K562 (cell line): ENCODE results near the gene LRRC47. TPM values are rescaled to one million over a fixed set of nuclear protein-coding genes. Genes with fewer than 3 reads are reported as not detected.

ENCODE experiments used
- ARHGAP35 ChIP-seq: fragments of 450-650 bp; IDR thresholded peaks from 2 replicates; pipeline ENCODE4 v1.6.1; 2018; ENCODE audit not compliant: partially characterized antibody
- BACH1 ChIP-seq: fragments of 200-800 bp; sonication (Bioruptor generic); IDR thresholded peaks from 2 replicates; pipeline ENCODE4 v1.6.1; 2016; ENCODE audit warnings: missing genetic modification characterization, missing compliant biosample characterization
- CEBPG ChIP-seq, 3 experiments: fragments of 200-800 bp in 1 of 3; sonication (Bioruptor generic) in 1 of 3; sonication (generic) in 1 of 3; formaldehyde crosslinking in 1 of 3; IDR thresholded peaks in 2 of 3; conservative IDR thresholded peaks in 1 of 3; 2 replicates each; pipeline versions ENCODE4 v1.6.1 to v1.8.0; 2016 to 2022; ENCODE audit warnings: missing compliant biosample characterization in 2 of 3, missing genetic modification characterization in 2 of 3, mild to moderate bottlenecking in 1 of 3, missing genetic modification reagents in 1 of 3
- CHD4 ChIP-seq: fragments of 200-600 bp; sonication (generic); IDR thresholded peaks from 3 replicates; pipeline ENCODE4 v1.6.1; 2012; ENCODE audit warnings: low read depth, mild to moderate bottlenecking, mixed read lengths, low read length, inconsistent platforms; ENCODE audit not compliant: insufficient read depth, insufficient replicate concordance, poor library complexity, severe bottlenecking
- E2F6 ChIP-seq, 2 experiments: IDR thresholded peaks; 2 replicates each; pipeline ENCODE4 v1.6.1; 2011; ENCODE audit warnings: borderline replicate concordance in 1 of 2, control low read depth in 1 of 2, low read depth in 1 of 2, low read length in 1 of 2, mild to moderate bottlenecking in 1 of 2, mixed read lengths in 1 of 2, moderate library complexity in 1 of 2; ENCODE audit not compliant: insufficient read depth in 1 of 2, insufficient read length in 1 of 2, poor library complexity in 1 of 2, severe bottlenecking in 1 of 2; ENCODE audit errors: extremely low read depth in 1 of 2
- EZH2 ChIP-seq: IDR thresholded peaks from 2 replicates; pipeline ENCODE4 v1.6.1; 2012; ENCODE audit warnings: low read depth, mild to moderate bottlenecking, inconsistent platforms, low read length, borderline replicate concordance
- FOS ChIP-seq: IDR thresholded peaks from 3 replicates; pipeline ENCODE4 v1.6.1; 2011; ENCODE audit not compliant: insufficient read length; ENCODE audit errors: extremely low read depth
- KHSRP ChIP-seq: fragments of 450-650 bp; IDR thresholded peaks from 2 replicates; pipeline ENCODE4 v1.6.1; 2017
- POLR2A ChIP-seq: fragments of 450-650 bp; conservative IDR thresholded peaks from 2 replicates; pipeline ENCODE4 v1.6.1; 2016
- PYGO2 ChIP-seq: fragments of 450-650 bp; IDR thresholded peaks from 2 replicates; pipeline ENCODE4 v1.6.1; 2016; ENCODE audit warnings: mild to moderate bottlenecking, missing genetic modification characterization, moderate library complexity, missing compliant biosample characterization
- polyA plus RNA-seq, 8 experiments: library from polyadenylated mRNA; depleted of rRNA in 4 of 8; stranded (reverse) in 5 of 8; unstranded in 3 of 8; fragments of >200 nt; fragmentation: Nextera tagmentation in 2 of 8; fragmentation: Illumina TruSeq in 1 of 8; extraction: Ambion mirVana in 2 of 8; extraction: Trizol in 1 of 8; gene quantifications; 2 replicates each; pipeline versions ENCODE4 v1.2.1 to v1.2.3, GENCODE V29; 2011 to 2014; ENCODE audit warnings: inconsistent platforms in 1 of 8, missing spikeins in 1 of 8
- total RNA-seq, 7 experiments: library from RNA; depleted of rRNA in 6 of 7; stranded (reverse); fragments of >200 nt in 6 of 7; fragmentation: Illumina TruSeq in 2 of 7; extraction: Trizol in 2 of 7; gene quantifications; 2 replicates each; pipeline versions ENCODE4 v1.2.1 to v1.2.3, GENCODE V29; 2011 to 2021; ENCODE audit warnings: low replicate concordance in 1 of 7

Gene LRRC47
- total and polyA plus RNA-seq, 9 of the 15 experiments (the other 6 are each of a cell fraction or from before 2014, with no cell fraction given), result 4.6 to 68.0 (median 35.9) TPM

GRCh38 chr1:3779912-3780416, 16.3 kb downstream of the LRRC47 start (continued):
- peak in 1 of 2 experiments; percentile 3 for TF ChIP-seq E2F6 (IDR thresholded peaks at IDR 0.05; ENCODE audit: borderline replicate concordance in 1 of 2, extremely low read depth in 1 of 2, insufficient read depth in 1 of 2, insufficient read length in 1 of 2, low read depth in 1 of 2, low read length in 1 of 2, poor library complexity in 1 of 2, severe bottlenecking in 1 of 2)
- TF ChIP-seq CEBPG (CRISPR knock-in tag; IDR thresholded peaks at IDR 0.05), result no peak
- no peak for TF ChIP-seq CEBPG (tag; conservative IDR thresholded peaks at IDR 0.05 in 1 of 2, IDR thresholded peaks at IDR 0.05 in 1 of 2)
- TF ChIP-seq PYGO2 (tag), result no peak
- no peak for TF ChIP-seq FOS
- TF ChIP-seq ARHGAP35, result no peak
- no peak for TF ChIP-seq BACH1
- no peak for TF ChIP-seq CHD4
- TF ChIP-seq EZH2, result no peak
- peak; percentile 23 for TF ChIP-seq POLR2A
- TF ChIP-seq KHSRP, result no peak
- TF ChIP-seq, all 486 proteins: peak for 5
